MCF 10A (cell line): ENCODE data around the gene OGDHL. TPM values are rescaled to one million over a fixed set of nuclear protein-coding genes. Genes with fewer than 3 reads are reported as not detected.

Experiments used
- BruUV-seq: library from RNA; stranded (reverse); fragments of 400-500 nt; replicated peaks from 2 replicates; lab custom pipeline; 2021; lab: Mats Ljungman, UMichigan
- CTCF ChIA-PET: fragments of 300-600 bp; sonication (Branson Sonifier 250); formaldehyde crosslinking; extraction: SDS; loops from one replicate; lab custom pipeline; 2021; ENCODE audit warnings: antibody characterized with exemption, inconsistent platforms; lab: Yijun Ruan, JAX
- POLR2A ChIA-PET: fragments of 300-600, 350-650 bp; sonication (Branson Sonifier 250); formaldehyde crosslinking; extraction: SDS; loops from one replicate; lab custom pipeline; 2020; ENCODE audit warnings: antibody characterized with exemption, inconsistent platforms; lab: Yijun Ruan, JAX
- DNase-seq: peaks from one replicate; pipeline ENCODE4 v3.0.0-alpha.2; 2018; ENCODE audit not compliant: unreplicated experiment
- H3K27ac Mint-ChIP-seq: one replicate; pipeline ENCODE4 v1.8.0; 2022; ENCODE audit warnings: mild to moderate bottlenecking, low read depth, mixed read lengths; ENCODE audit not compliant: unreplicated experiment
- H3K27me3 Mint-ChIP-seq: one replicate; pipeline ENCODE4 v1.8.0; 2022; ENCODE audit warnings: mixed read lengths; ENCODE audit not compliant: insufficient read depth, unreplicated experiment
- H3K36me3 Mint-ChIP-seq: one replicate; pipeline ENCODE4 v1.8.0; 2022; ENCODE audit warnings: mild to moderate bottlenecking, moderate library complexity, mixed read lengths; ENCODE audit not compliant: insufficient read depth, unreplicated experiment
- H3K4me1 Mint-ChIP-seq: one replicate; pipeline ENCODE4 v1.8.0; 2022; ENCODE audit warnings: mixed read lengths; ENCODE audit not compliant: insufficient read depth, unreplicated experiment
- H3K4me3 Mint-ChIP-seq: one replicate; pipeline ENCODE4 v1.8.0; 2022; ENCODE audit warnings: mild to moderate bottlenecking, moderate library complexity, mixed read lengths; ENCODE audit not compliant: unreplicated experiment
- H3K9me3 Mint-ChIP-seq: one replicate; pipeline ENCODE4 v1.8.0; 2022; ENCODE audit warnings: mixed read lengths; ENCODE audit not compliant: unreplicated experiment
- intact Hi-C: fragments of 100-400 bp; cut with micrococcal nuclease; formaldehyde crosslinking; loops from 2 replicates; pipeline ENCODE4 v1.14.1; 2022
- total RNA-seq: library from RNA; stranded (reverse); gene quantifications from 2 replicates; pipeline ENCODE4 v1.2.3, GENCODE V29; 2022
- TF ChIP-seq, protein P1 (sequence below): fragments of 200-600 bp; IDR thresholded peaks from one replicate; pipeline ENCODE4 v1.8.0; 2022; ENCODE audit warnings: antibody characterized with exemption, mild to moderate bottlenecking; ENCODE audit not compliant: unreplicated experiment

OGDHL gene
- total RNA-seq, 1 experiment from 2014 or later = 0.28 TPM

GRCh38 chr10:49743464-49744075, 18.6 kb downstream of the OGDHL start:
- Mint-ChIP-seq H3K4me1 (no peaks in the 10 kb centered on the region), H3K4me3 (no peak overlapping the region), H3K36me3 (no peaks in the 10 kb centered on the region), H3K27ac (no peak overlapping the region), H3K27me3 (no peaks in the 10 kb centered on the region), H3K9me3 (peaks cover 8% of the 10 kb centered on the region)
- ChIA-PET POLR2A (no interaction called here), CTCF (interaction anchor here (0.6 kb wide), 1 partner anchor 150 kb away, joined by 3 read pairs; no protein-coding TSS in a partner anchor)
- intact Hi-C loops = no loop called here
- no peak for DNase-seq
- TF ChIP-seq, protein P1, sequence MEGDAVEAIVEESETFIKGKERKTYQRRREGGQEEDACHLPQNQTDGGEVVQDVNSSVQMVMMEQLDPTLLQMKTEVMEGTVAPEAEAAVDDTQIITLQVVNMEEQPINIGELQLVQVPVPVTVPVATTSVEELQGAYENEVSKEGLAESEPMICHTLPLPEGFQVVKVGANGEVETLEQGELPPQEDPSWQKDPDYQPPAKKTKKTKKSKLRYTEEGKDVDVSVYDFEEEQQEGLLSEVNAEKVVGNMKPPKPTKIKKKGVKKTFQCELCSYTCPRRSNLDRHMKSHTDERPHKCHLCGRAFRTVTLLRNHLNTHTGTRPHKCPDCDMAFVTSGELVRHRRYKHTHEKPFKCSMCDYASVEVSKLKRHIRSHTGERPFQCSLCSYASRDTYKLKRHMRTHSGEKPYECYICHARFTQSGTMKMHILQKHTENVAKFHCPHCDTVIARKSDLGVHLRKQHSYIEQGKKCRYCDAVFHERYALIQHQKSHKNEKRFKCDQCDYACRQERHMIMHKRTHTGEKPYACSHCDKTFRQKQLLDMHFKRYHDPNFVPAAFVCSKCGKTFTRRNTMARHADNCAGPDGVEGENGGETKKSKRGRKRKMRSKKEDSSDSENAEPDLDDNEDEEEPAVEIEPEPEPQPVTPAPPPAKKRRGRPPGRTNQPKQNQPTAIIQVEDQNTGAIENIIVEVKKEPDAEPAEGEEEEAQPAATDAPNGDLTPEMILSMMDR = no peak
- no TSS peak for BruUV-seq

- Mint-ChIP-seq H3K9me3 (peaks cover 8% of the 10 kb centered on the region), H3K27me3 (no peaks in the 10 kb centered on the region), H3K27ac (no peak overlapping the region), H3K4me3 (no peak overlapping the region), H3K4me1 (no peaks in the 10 kb centered on the region), H3K36me3 (no peaks in the 10 kb centered on the region)
- intact Hi-C loops = no loop called here
- POLR2A ChIA-PET = no interaction called here
- TF ChIP-seq, protein P1 = no peak
- DNase-seq = no peak
- CTCF ChIA-PET = interaction anchor here (0.6 kb wide), 2 partner anchors 12 to 150 kb away, joined by 3 to 4 read pairs; no protein-coding TSS in a partner anchor
- BruUV-seq = no TSS peak
Measured at GRCh38 chr10:49742683-49743463, 19.2 kb downstream of the OGDHL start.

DNA sequence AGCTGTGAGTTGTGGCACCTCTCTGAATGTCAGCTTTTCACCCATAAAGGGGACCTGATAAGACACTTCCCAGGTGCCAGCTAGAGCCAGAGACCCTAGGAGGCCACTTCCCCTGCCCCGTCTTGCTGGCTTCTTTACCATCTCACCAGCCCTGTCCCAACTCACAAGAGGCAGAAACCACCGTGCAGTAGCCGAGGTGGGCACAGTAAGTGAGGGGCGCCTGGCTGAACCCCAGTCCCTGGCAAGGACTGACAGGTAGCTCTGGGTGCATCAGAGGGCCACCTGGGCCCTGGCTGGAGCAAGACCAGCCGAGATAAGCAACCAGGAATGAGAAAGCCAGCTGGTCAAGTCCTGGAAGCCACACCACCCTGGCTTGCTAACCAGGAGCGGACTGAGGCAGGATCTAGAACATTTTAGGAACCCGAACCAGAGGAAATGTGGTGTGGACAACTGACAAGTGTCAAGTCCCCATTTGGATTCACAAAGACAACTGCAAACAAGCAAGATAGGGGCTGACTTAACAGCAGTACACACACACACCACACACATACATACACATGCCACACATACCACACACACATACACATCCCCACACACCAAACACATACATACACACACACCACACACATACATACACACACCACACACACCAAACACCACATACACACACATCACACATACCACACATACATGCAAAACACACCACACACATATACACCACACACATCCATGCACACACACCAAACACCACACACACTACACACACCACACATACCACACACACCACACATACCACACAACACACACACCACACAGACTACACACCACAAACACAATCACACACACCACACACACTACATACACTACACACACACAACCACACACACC, 20.8 kb downstream of the OGDHL start:
- peak; percentile 9 for DNase-seq
- no peaks in the 10 kb centered on the region for H3K36me3 Mint-ChIP-seq
- peaks cover 8% of the 10 kb centered on the region for H3K9me3 Mint-ChIP-seq
- ChIA-PET CTCF (interaction anchor here (0.7 kb wide), 1 partner anchor 119 kb away, joined by 3 read pairs; no protein-coding TSS in a partner anchor), POLR2A (no interaction called here)
- no peaks in the 10 kb centered on the region for H3K4me1 Mint-ChIP-seq
- H3K4me3 Mint-ChIP-seq = no peak overlapping the region
- TF ChIP-seq, protein P1 = no peak
- intact Hi-C loops = no loop called here
- BruUV-seq = no TSS peak
- no peaks in the 10 kb centered on the region for H3K27me3 Mint-ChIP-seq
- no peak overlapping the region for H3K27ac Mint-ChIP-seq
